Activated CD8-positive, alpha-beta memory T cell treated with anti-CD3 and anti-CD28 coated beads for 36 hours (primary cell): ENCODE data around the gene ACVR1. TPM values are rescaled to one million over a fixed set of nuclear protein-coding genes. Genes with fewer than 3 reads are reported as not detected.
"Not testable (repeated sequence)": the region's sequence is repeated elsewhere in the genome, so short reads cannot be mapped to it uniquely, and the experiment has no call there.

ENCODE experiments used
- CTCF ChIA-PET: fragments of 350-600 bp; sonication (Branson Sonifier 250); formaldehyde crosslinking; loops from one replicate; lab custom pipeline; 2021; ENCODE audit warnings: antibody characterized with exemption; lab: Charles Lee
- POLR2A ChIA-PET: fragments of 350-600 bp; sonication (Branson Sonifier 250); formaldehyde crosslinking; loops from one replicate; lab custom pipeline; 2021; ENCODE audit warnings: antibody characterized with exemption; lab: Charles Lee
- total RNA-seq, 2 experiments: library from RNA; stranded (reverse); gene quantifications; one replicate each; pipeline ENCODE4 v1.2.3, GENCODE V29; 2021

ACVR1 gene
- total RNA-seq, 2 experiments from 2014 or later: 12.7 to 13.8 TPM

GRCh38 chr2:157704148-157704547, 172.0 kb downstream of the ACVR1 start:
- POLR2A ChIA-PET, CTCF ChIA-PET: not testable (repeated sequence)

GRCh38 chr2:157699806-157700205, 176.3 kb downstream of the ACVR1 start:
- CTCF ChIA-PET: no interaction called here
- POLR2A ChIA-PET: no interaction called here

DNA sequence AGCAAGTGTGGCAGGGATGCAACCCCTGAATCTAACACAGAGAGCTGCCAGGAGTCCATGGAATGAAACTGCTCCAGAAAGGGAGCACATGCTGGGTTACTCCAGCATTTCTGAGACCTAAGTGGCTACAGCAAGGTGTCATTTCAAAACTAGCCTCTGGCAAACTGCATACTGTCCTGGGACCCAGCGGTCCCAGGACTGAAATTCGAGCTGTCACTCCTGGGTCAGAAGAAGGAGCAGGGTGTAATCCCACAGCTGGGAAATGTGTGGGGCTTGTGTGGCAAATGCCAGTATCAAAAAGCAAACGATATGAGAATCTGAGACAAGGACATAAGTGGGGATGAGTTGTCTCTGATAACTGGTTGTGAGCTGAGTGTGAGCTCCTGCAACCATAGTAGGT, 177.1 kb downstream of the ACVR1 start:
- CTCF ChIA-PET: no interaction called here
- POLR2A ChIA-PET: no interaction called here

DNA sequence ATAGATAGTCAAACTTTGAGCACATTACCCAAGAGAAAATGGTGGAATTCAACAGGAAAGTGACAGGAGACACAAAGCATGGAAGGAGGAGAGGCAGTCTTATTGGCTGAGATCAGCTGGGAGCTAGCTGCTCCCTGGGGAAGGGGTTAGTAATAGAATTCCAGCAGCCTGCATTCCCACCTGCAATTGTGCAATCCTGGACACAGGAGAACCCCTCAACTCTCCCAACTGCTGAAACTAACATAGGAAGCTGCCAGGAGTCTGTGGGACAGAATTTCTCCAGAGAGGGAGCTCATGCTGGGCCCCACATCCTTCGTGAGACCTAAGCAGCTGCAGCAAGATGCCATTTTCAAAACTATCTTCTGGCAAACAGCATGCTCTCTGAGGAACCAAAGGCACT, 177.7 kb downstream of the ACVR1 start:
- POLR2A ChIA-PET: no interaction called here
- CTCF ChIA-PET: no interaction called here

GRCh38 chr2:157696036-157696435, 180.1 kb downstream of the ACVR1 start:
- POLR2A ChIA-PET: no interaction called here
- CTCF ChIA-PET: no interaction called here

DNA sequence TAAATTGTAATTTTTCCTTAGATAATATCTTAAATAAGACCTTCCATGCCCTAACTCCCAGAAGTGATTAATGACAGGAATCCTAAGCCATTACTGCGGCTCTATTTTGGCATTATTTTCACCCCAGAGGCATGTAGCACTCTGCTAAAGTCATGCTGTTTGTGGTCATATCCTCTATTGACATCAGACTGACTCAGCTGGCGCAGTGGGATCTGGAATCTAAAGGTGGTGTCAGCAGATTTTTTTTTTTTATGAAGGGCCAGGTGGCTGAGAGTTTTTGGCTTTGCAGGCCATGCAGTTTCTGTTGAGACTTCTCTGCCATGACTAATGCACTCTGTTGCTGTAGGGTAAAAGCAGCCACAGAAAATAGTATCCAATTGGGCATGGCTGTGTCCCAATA, 183.4 kb downstream of the ACVR1 start:
- CTCF ChIA-PET: no interaction called here
- POLR2A ChIA-PET: no interaction called here

DNA sequence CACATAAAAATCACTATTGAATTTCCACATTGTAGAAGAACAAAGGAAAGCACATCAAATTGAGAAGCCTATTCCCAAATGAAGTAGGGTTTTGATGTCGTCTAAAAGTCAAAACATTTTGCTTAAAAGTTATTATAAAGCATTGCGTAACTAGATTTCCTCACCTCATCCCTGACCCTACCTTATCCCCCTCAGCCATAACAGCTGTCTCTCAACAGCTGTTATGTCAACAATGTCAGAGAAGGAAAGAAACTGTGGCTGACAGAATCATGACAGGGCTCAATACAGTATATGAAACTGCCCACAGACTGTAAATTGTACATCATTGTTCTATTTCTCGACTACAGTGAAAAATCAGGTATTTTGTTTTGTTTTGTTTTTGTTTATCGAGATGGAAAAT, 184.4 kb downstream of the ACVR1 start:
- ChIA-PET POLR2A (no interaction called here), CTCF (no interaction called here)

GRCh38 chr2:157691131-157691530, 185.0 kb downstream of the ACVR1 start:
- ChIA-PET POLR2A (no interaction called here), CTCF (no interaction called here)

Other genes starting within 250 kb of the ACVR1 start
- gene ACVR1C, start 247.5 kb downstream of the ACVR1 start, total RNA-seq: under 1 TPM; 0.38 to 0.44 TPM
- gene UPP2, start 225.5 kb upstream of the ACVR1 start, total RNA-seq: not detected